Adipose tissue (tissue), 3 donors: ENCODE results near the gene C3orf62. TPM values are rescaled to one million over a fixed set of nuclear protein-coding genes. Genes with fewer than 3 reads are reported as not detected.
"Not testable (repeated sequence)": the region's sequence is repeated elsewhere in the genome, so short reads cannot be mapped to it uniquely, and the experiment has no call there.

Source experiments
- H3K27ac ChIP-seq: one replicate; pipeline ENCODE4 v1.5.1; 2013; ENCODE audit warnings: low read depth, low read length
- WGBS, 3 donors: extraction: QIAGEN DNeasy Blood & Tissue Kit; methylation state at CpG; one replicate each; pipeline ENCODE4 v1.1.7; 2013; 5-methylcytosine and 5-hydroxymethylcytosine counted together
- polyA plus RNA-seq, 3 donors: library from polyadenylated mRNA; stranded (reverse); fragments of 200-250 nt; gene quantifications; one replicate each; pipeline ENCODE4 v1.2.3, GENCODE V29; 2013
- donor health status: healthy with polysubstance abuse.
- donor health status: Bipolar disorder and iron deficiency.
- donor health status: healthy.

The C3orf62 gene
- polyA plus RNA-seq, 3 donors, result 1.9 to 4.2 (median 3.9) TPM

DNA sequence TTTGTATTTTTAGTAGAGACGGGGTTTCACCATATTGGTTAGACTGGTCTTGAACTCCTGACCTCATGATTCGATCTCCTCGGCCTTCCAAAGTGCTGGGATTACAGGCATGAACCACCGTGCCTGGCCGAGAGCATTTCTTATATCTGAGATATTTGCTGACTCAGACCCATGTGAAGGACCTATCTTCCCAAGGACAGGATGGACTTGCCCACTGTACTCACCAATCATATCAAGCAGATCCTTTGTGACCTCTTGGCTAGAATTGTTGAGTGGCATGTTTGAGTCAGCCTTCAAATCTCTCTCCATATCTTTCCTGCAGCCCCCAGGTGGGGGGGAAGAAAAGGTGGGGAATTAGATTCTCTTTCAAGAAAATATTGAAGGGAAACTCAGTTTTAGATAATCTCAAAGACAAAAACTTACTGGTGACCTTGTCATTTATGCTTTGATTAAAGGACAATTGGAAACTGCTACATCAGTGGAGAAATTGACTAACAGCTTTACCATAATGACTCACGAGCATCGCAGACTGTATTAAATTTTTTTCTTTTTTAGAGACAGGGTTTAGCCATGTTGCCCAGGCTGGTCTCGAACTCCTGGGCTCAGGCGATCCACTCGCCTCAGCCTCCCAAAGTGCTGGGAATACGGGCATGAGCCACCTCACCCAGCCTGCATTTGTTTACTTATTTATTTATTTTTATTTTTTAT lies 3.1 kb downstream of the C3orf62 start:
- no peak overlapping the region for H3K27ac ChIP-seq
- WGBS, 3 donors, result 95 to 96% (median 96%) methylated on average over 11 of the region's 11 CpGs

DNA sequence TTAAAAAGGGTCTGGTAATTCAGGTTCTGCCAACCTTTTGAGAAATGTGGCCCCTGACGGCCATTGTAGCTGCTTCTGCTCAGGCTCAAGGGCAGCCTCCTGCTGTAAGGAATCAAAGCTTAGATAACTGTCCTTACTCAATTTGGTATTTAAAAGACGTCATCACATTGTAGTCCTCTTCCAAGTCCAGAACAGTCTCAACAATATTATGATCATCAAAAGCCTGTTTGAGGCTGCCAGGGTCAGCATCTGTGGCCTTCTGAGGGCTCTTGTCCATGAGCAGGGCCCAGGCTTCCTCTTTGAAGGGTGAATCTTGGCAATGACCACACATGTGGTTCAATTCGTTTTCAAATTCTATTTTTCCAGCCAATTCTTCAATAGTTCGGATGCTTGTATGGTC lies 6.0 kb downstream of the C3orf62 start:
- H3K27ac ChIP-seq, result no peak overlapping the region
- WGBS, 3 donors, result 69 to 77% (median 76%) methylated on average over 4 of the region's 4 CpGs

DNA sequence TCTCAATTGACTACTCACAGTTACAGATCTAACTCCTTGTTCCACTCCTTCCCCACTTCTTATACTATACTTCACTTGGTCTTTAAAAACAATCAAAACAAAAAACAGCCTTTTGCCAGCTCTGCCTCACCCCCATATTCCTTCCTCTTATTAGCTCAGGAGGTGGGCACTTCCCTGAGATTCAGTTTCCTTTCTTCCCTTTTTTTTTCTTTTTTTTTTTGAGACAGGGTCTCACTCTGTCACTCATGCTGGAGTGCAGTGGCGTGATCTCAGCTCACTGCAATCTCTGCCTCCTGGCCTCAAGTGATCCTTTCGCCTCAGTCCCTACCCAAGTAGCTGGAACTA lies 6.9 kb downstream of the C3orf62 start:
- WGBS, 3 donors, result 93 to 97% (median 94%) methylated on average over 2 of the region's 2 CpGs
- no peak overlapping the region for H3K27ac ChIP-seq

DNA sequence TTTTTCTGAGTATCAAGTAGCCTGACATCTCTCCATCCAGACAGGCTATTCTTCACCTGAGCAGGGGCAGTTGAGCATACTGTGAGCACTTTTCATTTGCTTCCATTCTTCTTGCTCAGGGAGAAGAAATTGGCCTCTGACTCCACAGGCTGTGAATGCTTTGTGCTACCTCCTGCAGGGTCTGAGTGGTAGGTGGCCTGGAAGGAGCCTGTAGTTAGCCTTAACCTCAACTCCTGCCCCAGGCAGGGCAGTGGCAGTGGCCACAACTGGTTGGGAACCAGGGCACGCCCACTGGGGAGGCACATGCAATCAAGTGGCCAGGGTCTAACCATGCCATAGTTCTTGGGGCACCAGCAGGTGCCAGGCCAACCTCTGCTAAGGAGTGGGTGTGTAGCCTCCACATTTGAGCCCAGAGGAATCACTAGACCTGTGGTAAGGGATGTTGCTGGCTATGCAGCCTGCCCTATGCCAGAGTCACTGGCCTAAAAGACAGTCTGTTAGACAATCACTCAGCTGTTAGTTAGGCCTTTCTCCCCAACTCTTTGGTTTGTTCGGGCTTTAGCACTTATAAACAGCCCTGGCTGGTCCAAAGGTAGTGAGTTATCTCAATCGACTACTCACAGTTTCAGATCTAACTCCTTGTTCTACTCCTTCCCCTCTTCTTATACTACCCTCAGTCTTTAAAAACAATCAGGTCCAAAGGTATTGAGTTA lies 7.4 kb downstream of the C3orf62 start:
- H3K27ac ChIP-seq, result no peak overlapping the region
- WGBS, 3 donors, result 92 to 98% (median 93%) methylated on average over 3 of the region's 3 CpGs

DNA sequence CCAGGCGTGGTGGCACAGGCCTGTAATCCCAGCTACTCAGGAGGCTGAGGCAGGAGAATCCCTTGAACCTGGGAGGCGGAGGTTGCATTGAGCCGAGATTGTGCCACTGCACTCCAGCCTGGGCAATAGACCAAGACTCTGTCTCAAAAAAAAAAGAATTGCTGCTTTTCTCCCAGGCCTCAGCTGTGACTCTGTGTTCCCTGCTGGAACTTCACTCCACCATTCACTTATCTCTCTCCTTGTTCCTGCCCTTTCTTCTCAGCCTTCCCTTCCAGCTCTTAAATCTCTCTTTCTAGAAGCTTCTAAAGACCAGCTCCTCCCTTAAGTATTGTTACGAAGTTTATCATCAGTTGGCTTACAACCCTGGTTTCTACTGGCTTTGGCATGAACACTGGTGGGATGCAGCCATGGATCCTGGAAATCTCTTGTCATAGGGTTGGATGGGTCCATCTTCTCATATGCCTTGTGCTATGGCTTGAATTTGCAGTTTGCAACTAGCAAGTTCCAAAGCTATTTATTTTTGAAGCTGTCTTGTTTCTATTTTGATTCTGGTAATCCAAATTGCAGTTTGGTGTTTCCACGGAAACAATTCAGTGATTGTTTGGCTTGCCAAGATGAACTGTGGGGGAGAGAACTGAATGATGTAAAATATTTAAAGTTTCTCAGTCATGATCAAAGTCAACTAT lies 10.5 kb downstream of the C3orf62 start:
- no peak overlapping the region for H3K27ac ChIP-seq
- WGBS, 3 donors, result 60 to 86% (median 68%) methylated on average over 5 of the region's 5 CpGs

DNA sequence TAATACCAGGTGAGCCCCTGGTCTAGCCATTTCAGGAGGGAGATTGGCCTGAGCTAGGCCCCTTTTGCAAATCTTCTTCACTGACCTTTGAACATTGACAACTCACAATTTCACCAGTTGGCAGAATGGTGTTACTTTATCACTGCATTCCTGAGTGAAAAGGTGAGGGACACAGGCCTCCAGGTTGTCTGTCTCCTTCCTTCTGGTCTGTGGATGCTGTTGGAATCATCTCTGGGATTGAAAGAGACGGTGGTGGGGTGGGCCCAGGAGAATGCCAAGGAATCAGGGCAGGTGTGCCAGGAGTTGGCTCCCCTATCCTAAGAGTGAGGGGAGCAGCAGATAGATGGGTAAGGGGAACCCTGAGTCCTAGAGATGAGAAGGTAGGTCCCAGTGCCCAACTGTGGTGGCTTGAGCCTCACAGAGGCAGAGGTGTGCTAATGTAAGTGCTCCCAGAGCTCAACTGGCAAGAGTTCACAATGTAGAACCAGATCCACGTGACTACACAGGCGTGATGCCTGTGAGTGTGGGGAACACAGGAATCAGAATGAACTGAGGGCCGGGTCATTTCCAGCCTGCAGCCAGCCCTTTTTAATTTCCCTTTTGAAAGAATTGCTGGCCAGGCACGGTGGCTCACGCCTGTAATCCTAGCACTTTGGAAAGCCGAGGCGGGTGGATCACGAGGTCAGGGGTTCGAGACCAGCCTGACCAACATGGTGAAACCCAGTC lies 11.2 kb downstream of the C3orf62 start:
- WGBS, 3 donors, result 69 to 87% (median 77%) methylated on average over 10 of the region's 10 CpGs
- no peak overlapping the region for H3K27ac ChIP-seq

DNA sequence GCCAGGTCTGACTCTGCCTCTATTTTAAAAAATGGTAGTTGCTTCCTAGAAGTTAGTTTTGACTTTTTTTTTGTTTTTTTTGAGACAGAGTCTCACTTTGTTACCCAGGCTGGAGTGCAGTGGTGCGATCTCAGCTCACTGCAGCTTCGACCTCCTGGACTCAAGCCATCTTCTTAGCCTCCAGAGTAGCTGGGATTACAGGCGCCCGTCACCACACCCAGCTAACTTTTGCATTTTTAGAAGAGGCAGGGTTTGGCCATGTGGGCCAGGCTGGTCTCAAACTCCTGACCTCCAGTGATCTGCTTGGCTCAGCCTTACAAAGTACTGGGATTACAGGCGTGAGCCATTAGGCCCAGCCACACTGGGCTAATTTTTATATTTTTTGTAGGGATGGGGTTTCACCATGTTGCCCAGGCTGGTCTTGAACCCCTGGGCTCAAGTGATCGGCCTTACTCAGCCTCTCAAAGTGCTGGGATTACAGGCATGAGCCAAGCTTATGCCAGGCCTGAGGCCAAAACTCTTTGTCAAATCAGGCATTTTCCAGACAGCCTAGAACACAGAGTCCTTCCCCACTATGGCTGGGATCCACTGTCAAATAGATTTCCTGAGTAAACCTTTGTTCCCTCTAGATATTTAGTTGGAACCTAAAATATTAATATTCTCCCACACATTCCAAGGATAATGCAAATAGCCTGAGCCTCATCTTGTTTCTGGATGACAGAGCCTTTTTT lies 13.7 kb downstream of the C3orf62 start:
- H3K27ac ChIP-seq, result no peak overlapping the region
- 73 to 83% (median 83%) methylated on average over 6 of the region's 6 CpGs for WGBS, 3 donors

DNA sequence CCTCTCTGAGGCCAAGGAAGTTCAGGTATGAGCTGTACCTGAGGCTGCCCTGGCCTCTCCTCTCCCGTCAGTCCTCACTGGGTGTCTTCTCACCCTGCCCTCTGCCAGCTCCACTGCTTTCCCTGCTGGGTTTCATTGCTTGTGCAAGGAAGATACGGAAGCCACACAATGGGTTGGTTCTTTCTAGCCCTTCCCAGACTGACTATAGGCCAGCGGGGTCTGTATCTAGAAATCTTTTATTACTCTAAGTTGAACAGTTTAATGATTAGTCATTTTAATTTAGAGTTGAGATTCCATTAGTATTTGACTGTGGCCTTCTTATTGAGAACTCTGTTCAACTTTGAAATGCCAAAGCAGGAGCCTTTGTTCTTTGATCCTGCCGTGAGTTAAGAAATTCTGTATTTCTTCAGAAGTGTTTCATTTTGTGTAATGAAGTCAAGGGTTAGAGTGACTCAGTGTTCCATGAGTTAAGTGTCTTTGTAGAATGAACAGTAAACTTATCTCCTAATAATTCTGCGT lies 16.2 kb downstream of the C3orf62 start:
- 71 to 83% (median 75%) methylated on average over 5 of the region's 5 CpGs for WGBS, 3 donors
- no peak overlapping the region for H3K27ac ChIP-seq

DNA sequence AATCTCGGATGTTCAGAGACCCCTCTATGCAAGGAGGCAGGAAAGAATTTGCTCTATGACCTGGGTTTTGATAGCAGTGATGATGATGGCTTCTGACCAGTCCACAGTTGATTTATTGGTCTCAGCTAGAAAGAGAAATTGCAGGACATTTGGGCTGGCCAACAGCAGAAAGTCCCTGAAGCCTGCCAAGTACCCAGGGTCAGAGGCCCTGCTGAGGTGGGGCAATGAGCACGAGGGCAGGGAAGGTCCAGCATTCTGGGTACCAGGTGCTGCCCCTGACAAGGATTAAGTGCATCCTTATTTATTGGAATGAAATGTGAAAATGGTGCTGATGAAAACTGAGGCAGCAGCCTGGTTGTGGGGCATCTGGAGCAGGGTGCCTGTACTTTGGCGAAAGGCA lies 19.8 kb downstream of the C3orf62 start:
- WGBS, 3 donors, result 64 to 85% (median 70%) methylated on average over 3 of the region's 3 CpGs
- H3K27ac ChIP-seq, result no peak overlapping the region

DNA sequence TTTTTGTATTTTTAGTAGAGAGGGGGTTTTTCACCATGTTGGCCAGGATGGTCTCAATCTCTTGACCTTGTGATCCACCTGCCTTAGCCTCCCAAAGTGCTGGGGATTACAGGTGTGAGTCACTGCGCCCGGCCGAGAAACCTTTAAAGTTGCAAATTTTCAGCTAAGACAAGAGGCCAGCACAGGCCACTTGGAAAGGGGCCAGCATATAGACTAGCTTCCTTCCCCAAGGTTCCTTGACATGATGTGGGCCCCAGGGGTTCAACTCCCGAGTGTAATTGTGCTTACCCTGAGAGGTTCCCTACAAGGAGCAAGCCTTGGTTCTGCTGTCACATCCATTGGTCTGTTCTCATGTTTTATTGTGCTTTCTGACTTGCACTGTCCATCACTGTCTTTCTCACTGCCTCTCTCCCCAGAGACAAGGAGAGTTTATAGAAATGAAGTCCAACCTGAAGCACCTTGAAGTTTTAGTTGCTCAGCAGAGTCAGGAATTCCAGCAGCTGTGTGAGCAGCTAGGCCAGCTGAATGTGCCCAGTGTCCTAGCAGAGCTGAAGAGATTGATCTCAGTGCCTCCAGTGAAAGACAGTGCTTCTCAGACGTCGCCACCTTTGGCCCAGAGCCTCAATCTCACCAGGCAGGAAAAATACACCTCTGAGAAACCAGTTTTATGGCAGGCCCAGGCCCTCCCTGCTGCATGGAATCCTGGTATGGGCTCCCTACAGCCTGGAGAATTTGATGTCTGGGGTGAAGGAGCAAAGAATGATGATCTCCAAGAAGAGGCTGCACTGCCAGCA lies 21.1 kb downstream of the C3orf62 start:
- no peak overlapping the region for H3K27ac ChIP-seq
- 71 to 81% (median 76%) methylated on average over 6 of the region's 6 CpGs for WGBS, 3 donors

DNA sequence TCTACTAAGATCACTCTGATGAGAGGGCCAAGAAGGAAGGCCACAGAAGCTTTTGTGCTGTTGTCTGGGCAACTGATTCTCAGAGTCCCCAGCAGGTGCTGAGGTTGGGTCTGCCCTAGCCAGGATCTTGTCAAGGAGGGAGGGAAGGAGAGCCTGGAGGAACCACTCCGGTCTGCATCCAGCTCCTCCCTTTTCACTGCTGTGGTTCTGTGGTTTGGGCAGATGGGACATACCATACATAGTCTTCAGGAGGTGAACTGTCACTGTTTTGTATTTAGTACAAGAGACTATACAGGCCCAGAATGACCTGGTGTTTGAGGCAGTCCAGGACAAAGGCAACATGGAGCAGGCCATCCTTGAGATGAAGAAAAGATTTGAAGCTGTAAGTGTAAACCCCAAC lies 21.9 kb downstream of the C3orf62 start:
- no peak overlapping the region for H3K27ac ChIP-seq
- WGBS, 3 donors, result 45 to 83% (median 58%) methylated on average over 1 of the region's 1 CpG

DNA sequence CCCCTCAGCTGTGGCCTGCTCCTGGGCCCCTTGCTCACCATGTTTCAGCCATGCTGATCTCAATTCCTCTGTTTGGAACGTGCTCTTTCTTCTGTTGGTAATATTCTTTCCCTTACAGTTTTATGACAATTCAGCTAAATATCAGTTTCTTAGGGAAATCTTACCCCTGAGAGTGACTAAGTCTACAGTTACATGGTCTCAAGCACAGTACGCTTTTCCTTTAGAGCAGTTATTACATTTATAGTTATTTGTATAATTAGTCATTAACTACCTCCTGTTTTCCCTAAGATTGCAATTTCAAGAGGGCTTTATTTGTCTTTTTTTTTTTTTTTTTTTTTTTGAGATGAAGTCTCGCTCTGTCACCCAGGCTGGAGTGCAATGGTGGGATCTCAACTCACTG lies 23.5 kb downstream of the C3orf62 start:
- no peak overlapping the region for H3K27ac ChIP-seq
- 81 to 95% (median 92%) methylated on average over 3 of the region's 3 CpGs for WGBS, 3 donors

DNA sequence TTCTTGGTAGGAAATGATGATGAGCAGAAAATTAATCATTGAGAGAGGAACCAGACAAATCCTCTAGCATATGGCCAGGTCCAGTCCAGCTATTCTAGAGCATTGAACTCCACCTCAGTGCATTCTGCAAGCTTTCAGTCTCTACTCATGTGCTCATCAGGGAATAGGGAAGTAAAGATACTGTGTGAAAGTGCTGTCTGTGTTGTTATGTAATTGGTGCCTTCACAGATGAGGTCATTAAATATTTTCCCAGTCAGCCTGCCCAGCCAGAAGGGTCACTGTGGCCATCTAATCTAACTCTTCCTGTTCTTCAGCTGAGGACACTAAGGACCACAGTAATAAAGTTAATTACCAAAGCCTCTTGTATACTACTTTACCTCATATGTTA lies 28.2 kb downstream of the C3orf62 start:
- no peak overlapping the region for H3K27ac ChIP-seq

DNA sequence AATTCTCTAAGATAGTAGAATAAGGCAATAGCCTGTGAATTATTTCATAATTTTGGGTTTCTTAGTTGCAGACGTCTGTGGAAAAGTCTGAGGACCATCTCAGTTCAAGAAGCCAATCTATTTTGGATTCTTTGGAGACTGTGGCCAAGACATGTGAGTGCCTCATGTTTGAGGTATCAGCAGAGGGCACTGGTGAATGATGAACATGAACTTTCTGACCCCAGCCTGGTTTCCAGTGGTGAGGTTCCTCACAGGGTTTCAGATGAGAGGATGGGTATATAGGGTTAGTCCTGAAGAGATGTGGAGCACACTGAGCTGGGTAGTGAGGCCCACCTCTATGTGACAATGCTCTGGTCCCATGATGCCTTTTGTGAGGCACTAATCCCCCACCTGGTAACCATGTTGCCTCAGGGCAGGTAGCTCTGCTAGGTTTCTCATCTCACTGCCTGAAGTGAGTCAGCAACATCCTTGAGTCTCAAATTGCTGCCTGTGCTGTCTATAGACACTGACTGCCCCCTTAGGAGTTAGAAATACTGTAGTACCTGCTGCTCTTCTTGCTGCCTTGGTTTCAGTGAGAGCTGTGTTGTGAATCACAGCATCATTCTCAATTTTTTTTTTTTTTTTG lies 32.3 kb downstream of the C3orf62 start:
- H3K27ac ChIP-seq, result no peak overlapping the region
- WGBS, 3 donors, result 37 to 41% (median 40%) methylated on average over 1 of the region's 1 CpG

DNA sequence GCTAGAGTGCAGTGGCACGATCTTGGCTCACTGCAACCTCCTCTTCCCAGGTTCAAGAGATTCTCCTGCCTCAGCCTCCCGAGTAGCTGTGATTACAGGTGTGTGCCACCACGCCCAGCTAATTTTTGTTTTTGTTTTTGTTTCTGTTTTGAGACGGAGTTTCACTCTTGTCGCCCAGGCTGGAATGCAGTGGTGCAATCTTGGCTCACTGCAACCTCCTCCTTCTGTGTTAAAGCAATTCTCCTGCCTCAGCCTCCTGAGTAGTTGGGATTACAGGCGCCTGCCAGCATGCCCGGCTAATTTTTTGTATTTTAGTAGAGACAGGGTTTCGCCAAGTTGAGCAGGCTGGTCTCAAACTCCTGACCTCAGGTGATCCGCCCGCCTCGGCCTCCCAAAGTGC lies 36.9 kb downstream of the C3orf62 start:
- H3K27ac ChIP-seq, result not testable (repeated sequence)
- 87 to 94% (median 92%) methylated on average over 11 of the region's 11 CpGs for WGBS, 3 donors

DNA sequence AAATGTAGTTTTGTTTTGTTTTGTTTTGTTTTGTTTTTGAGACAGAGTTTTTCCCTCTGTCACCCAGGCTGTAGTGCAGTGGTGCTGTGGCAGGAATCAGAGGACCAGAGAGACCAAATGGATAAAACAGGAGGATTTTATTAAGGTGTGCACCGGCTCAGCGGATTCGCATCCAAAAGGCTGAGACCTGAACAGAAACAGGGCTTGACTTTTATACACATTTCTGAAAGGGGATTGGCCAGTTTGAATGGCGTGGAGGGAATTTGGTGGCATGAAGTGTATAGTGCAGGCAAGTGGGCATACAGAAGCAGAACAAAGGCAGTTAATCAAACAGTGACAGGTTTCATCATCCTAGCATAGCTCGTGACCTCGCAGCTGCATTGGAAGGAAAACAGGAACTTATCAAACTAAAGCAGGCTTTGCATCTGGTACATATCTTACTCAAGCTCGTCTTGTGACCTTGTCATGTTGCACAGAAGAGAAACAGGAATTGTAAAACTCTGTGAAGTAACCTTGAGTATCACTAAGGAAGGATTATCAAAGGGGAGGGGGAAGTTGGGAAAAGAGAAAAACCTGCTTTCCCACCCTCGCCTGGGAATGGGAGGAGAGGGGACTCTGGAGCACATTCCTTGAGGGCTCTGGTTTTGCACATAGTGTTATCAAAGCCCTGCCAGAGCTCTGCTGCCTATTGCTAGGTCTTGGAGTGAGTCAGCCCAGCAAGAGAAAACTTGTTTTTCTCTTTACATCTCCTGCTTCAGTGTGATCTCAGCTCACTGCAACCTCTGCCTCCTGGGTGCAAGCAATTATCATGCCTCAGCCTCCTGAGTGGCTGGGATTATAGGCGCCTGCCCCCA lies 38.5 kb downstream of the C3orf62 start:
- no peak overlapping the region for H3K27ac ChIP-seq
- WGBS, 3 donors, result 50 to 52% (median 52%) methylated on average over 9 of the region's 9 CpGs
